ENCODE measurements around the gene TBC1D4.

Gene TBC1D4

DNA sequence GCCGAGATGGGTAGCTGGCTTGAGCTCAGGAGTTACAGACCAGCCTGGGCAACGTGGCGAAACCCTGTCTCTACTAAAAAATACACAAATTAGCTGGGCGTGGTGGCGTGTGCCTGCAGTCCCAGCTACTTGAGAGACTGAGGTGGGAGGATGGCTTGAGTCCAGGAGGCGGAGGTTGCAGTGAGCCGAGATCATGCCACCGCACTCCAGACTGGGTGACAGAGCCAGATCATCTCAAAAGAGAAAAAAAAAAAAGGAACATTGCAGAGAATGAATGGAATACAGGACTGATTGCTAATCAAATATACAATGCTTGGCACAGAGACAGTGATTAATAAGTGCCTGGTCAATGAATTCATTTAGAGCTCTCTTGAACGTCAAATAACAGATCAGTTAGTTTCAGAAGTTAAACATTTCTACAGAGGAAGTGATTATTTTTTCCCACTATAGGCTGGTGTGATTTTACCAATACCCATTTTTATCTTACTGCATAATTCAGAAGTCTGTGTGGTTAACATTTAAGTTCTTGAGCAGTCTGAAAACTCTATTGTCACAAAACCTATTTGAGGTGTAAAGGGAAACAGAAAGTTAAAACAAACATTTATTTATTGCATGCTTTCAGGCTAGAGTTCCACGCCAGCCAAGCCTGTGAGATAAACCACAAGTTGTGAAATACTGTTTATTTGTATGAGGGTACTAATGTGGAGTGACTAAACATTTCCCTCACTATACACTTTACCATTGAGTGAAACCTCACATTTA lies 7.7 kb upstream of the TBC1D4 start:
- DNase-seq (ENCODE audit: low read depth, low spot score) = no peak
- no peak overlapping the region for H3K4me3 ChIP-seq (ENCODE audit: low read length)

DNA sequence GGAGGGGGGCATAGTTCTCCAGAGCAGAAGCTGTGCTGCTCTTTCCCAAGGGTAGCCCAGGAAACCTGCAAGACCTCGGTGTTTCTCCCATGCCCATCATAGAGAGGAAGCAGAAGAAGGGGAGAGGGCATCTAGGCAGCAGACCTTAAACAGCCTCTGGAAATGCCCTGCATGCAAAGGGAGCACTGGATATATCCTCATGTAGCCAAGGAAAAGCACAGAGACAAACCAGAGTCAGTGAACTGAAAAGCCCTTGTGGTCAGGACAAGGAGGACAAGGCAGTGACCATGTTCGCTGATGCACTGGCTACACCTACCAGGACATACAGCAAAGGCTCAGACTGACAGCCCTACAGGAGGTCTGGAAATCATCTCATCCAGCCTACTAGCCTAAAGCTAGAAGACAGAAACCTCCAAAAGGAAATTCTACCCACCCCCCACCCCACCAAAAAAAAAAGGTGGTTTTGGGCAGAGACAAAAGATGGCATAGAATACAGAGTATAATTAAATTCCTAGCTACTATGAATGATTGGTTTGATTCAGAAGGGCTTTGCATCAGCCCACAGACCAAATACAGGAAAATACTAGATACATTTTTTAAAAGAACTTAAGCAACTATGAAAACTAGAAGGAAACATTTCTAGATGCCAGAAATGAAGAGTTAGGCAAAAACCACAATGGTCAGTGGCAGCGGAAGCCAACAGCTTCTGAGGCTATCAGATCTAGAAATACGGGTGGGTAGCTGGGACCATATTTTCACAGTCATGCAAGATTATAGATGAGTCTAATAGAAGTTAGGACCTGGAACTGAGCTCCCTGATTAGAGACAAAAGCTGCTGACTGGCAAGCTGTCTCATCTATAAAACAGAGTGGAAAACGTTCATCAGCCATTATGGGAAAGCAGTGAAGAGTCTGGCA lies 4.4 kb upstream of the TBC1D4 start:
- no peak for DNase-seq (ENCODE audit: low read depth, low spot score)
- H3K4me3 ChIP-seq (ENCODE audit: low read length) = no peak overlapping the region

DNA sequence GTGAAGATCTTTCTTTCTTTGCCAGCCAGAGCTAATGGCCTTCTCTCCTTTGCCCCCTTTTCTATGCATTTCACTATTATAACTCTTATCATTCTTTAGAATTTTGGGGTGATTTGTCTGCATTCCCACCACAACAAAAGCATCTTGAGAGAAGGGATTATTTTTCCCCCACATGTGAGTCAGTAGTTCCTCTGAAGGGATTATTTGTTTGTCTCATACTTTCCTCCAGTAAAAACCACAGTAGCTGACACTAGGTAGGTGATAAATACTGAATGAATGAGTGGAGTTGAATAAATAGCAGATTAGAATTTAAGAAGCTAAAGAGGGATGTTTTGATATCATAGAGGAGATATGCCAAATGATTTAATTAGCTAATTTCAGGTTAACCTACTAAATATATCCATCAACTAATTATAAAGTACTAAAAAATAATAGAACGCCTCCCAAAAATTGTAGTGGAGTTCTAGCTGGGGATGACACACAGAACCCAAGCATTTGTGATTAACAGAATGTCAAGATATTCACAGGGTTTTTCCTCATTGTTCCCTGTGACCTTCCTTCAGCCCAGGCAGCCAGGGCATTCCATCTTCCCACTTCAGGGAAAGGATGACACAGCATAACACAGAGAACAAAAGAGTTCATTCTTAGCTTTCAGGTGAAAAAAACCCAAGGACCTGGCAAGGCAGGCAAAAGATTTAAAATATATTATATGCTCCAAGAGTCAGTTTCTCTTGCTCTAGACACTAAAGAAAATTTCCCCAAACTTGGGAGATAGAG lies 3.5 kb upstream of the TBC1D4 start:
- no peak for DNase-seq (ENCODE audit: low read depth, low spot score)
- no peak overlapping the region for H3K4me3 ChIP-seq (ENCODE audit: low read length)

DNA sequence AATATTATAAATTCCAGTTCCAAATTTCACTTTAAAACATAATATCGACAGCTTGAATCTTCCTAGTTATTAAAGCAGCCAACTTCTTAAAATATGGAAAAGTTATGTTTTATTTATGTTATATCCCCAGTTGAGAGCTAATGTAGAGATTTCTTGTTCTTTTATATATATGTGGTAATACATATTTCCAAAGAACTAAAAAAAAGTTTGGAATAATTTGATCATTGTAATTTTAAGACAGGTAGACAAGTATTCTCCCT lies 781 bp upstream of the TBC1D4 start:
- H3K4me3 ChIP-seq (ENCODE audit: low read length) = peak overlapping the region; percentile 66
- no peak for DNase-seq (ENCODE audit: low read depth, low spot score)

DNA sequence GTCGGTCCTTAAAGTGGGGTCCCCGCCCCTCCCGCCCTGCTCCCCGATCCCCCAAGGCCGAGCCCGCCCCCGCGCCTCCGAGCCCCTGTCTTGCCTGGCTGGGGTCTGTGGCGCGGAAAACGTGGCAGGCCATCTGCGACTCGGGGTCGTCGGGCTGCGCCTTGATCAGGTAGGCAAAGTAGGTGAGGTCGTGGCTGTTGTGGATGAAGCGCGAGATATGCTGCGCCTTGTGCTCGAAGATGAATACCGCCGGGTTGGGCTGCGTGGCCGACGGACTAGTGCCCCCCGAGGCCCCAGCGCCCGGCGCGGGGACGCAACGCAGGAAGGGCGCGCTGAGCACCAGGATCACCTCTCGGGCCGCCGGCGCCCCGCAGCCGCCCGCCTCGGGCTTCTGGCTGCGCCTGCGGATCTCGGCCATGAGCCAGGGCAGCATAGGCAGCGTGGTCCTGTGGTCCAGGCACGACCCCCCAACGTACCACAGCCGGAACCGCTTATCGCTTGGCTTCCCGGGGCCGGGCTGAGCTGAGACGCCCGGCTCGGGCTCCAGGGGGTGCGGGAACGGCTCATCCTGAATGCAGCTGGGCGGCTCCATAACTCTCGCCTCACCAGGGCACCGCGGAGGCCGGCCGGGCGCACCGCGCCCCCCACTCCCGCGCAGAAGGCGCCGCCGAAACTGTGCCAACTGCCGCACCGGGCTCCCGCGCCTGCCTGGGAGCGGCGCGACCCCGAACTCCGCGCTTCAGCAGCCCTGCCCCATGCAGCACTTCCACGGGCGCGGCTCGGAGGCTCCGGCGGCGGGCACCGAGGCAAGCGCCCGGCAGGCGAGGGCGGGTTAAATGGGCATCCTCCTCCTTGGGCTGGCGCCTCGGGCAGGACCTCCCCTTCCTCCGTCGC lies 546 bp downstream of the TBC1D4 start:
- peak overlapping the region; percentile 66 for H3K4me3 ChIP-seq (ENCODE audit: low read length)
- no peak for DNase-seq (ENCODE audit: low read depth, low spot score)

DNA sequence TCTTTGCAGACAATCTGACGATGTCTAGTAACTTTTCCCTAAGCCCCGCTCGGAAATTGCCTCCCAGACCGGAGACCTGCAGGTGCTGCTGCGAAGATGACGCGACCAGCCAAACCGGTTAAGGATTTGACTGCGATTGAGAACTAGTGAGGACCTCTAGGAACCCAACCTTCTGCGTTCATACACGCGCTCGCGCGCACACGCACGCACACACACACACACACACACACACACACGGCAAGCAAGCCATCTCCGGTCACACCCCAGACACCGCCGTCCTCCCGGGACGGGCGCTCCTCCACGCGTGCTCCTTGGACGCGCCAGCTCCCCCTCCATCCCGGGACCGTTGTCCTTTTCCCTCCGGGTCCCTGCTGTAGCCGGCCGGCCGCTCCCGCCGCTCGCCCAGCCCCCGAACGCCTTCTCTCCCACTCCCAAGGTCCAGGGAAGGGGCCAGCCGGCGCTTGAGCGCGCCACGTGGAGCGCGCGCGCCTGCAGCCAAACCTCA lies 1.2 kb downstream of the TBC1D4 start:
- DNase-seq (ENCODE audit: low read depth, low spot score) = peak; percentile 45
- peak overlapping the region; percentile 66 for H3K4me3 ChIP-seq (ENCODE audit: low read length)

DNA sequence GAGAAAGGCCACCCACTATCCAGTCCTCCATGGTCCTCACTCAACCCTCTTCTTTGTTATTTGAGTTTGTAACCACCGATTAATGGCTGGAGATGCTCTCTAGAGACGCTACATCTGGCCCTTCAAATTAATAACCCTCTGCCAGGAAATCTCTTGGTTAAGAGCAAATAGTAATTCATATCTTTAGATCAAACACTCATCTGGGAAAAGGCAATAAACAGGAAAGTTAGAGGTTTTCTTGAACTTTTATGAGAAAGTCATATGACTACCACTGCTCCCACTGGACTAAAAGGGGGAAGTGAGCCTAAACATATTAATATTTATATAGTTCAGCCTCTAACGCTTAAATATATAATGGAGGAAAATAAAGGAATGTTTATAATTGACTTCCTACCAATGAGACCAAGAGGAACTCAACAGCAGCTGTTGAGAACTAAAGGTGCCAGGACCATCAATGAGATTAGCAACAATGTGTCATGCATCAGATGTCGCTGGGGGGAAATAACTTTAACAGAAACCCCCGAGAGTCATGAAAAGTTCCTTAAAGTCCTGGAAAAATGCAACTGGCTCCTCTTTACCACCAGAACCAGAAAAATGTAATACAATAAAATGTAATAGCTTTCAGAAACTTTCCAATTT lies 2.7 kb downstream of the TBC1D4 start:
- DNase-seq (ENCODE audit: low read depth, low spot score) = no peak
- no peak overlapping the region for H3K4me3 ChIP-seq (ENCODE audit: low read length)

DNA sequence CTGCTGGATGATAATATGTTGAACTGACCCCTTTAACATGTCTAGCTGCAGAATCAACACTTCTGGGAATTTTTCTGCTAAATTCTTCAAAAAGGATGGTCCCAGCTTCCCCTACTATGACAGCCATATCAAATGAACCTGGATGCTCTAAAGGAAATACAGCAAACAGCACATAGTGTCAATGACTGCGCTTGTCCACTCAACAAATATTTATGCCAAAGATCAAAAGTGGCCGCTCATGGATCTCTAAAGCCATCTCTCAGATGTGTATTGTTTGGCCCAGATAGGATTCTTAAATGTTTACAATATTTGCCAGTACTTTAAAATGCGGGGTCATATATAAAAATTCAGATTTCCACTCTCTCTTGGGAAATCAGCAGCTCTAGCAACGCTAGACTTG lies 3.3 kb downstream of the TBC1D4 start:
- no peak overlapping the region for H3K4me3 ChIP-seq (ENCODE audit: low read length)
- DNase-seq (ENCODE audit: low read depth, low spot score) = no peak

DNA sequence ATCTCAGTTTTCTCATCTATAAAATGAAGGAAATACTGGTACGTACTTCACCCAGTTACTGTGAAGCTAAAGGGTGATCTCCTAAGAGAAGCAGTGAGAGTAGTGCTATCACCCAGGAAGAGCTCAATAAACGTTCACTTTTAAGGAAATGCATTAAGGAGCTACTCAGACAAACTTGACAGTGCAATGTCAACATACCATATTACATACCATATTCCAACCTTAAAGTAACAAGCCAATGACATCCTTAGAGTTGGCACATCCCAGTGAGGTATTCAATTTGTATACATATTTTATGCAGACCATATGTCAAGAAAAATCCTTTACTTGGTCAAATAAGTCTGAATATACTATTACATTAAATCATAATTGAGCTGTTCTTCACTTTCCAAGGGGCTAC lies 7.0 kb downstream of the TBC1D4 start:
- H3K4me3 ChIP-seq (ENCODE audit: low read length) = no peak overlapping the region
- no peak for DNase-seq (ENCODE audit: low read depth, low spot score)

DNA sequence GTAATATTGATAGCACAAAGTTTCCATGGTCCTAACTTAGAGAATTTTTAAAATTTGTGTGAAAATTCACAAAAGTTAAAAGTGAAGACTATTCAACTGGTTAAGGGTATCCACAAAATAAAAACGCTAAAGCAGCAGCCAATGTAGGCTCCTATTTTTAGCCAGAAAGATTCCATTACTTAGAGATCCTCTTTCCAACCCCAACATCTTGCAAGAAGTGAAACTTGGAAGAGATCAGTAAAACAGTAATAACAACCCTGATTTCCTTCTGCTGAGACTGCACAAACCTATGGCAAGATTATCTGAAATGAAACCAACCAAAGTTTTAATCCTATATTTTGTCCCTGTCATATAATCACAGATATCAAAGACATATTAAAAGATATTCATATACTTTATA lies 8.5 kb downstream of the TBC1D4 start:
- no peak for DNase-seq (ENCODE audit: low read depth, low spot score)
- H3K4me3 ChIP-seq (ENCODE audit: low read length) = no peak overlapping the region

DNA sequence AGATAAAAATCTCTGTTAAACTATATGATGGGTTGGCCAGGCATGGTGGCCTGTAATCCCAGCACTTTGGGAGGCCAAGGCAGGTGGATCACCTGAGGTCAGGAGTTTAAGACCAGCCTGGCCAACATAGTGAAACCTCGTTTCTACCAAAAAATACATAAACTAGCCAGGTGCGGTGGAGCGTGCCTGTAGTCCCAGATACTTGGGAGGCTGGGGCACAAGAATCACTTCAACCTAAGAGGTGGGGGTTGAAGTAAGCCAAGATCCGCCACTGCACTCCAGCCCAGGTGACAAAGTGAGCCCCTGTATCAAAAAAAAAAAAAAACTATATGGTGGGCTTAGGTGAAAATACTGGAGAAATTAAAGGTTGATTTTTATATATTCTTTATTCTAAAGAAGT lies 11.3 kb downstream of the TBC1D4 start:
- H3K4me3 ChIP-seq (ENCODE audit: low read length) = no peak overlapping the region
- no peak for DNase-seq (ENCODE audit: low read depth, low spot score)

DNA sequence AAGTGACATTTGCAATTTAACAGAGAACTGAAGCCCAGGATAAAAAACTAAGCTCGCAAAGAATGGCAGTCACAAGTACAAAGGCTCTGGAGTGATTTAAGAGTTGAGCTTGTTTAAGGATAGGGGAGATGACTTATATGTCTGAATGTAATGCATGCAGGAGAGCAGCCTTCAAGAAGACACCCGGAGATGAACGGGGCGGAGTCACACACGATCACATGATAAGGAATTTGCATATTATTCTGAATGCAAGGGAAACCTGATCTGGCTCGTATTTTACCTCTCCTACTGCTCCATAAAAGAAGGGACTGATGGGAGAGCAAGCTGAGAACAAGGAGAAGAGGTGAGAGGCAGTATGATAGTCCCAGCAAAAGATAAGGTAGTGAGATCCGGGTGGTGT lies 12.9 kb downstream of the TBC1D4 start:
- H3K4me3 ChIP-seq (ENCODE audit: low read length) = no peak overlapping the region
- no peak for DNase-seq (ENCODE audit: low read depth, low spot score)

DNA sequence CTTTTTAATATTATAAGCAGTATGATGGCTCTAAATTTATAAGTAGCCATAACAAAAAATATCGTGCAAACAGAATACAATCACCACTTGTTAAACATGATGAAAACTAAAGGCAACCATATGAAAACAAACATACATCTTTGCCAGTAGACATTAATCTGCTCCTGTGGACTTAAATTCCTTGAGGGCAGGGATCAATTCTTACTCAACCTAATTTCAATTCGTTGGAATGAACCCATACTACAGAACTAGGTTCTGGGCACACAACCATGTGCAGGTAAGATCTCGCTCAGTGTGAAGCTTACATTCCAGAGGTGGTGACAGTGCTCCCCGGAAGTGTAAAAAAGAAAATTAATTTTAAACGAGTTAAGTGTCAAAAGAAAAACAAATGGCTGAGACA lies 13.4 kb downstream of the TBC1D4 start:
- no peak overlapping the region for H3K4me3 ChIP-seq (ENCODE audit: low read length)

DNA sequence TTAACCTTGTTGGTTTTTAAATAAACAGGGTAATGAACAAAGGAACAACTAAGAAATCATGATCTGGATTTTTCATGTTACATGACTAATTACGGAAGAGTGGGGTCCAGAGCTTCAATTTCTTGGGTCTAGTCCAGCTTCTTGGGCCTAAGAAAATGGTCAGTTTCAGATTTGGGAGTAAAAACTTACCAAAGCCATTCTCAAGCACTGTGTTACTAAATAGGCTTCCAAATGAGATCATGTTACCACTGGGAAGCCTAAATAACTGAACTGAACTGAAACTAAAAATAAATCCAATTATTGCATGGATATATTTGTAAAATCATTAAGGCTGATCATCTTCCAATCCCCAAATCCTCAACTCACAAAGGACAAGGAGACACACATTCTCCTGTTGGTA lies 13.9 kb downstream of the TBC1D4 start:
- H3K4me3 ChIP-seq (ENCODE audit: low read length) = no peak overlapping the region
- no peak for DNase-seq (ENCODE audit: low read depth, low spot score)

More for the DNA sequence above, 13.4 kb downstream of the TBC1D4 start:
- DNase-seq (ENCODE audit: low read depth, low spot score) = no peak

DNA sequence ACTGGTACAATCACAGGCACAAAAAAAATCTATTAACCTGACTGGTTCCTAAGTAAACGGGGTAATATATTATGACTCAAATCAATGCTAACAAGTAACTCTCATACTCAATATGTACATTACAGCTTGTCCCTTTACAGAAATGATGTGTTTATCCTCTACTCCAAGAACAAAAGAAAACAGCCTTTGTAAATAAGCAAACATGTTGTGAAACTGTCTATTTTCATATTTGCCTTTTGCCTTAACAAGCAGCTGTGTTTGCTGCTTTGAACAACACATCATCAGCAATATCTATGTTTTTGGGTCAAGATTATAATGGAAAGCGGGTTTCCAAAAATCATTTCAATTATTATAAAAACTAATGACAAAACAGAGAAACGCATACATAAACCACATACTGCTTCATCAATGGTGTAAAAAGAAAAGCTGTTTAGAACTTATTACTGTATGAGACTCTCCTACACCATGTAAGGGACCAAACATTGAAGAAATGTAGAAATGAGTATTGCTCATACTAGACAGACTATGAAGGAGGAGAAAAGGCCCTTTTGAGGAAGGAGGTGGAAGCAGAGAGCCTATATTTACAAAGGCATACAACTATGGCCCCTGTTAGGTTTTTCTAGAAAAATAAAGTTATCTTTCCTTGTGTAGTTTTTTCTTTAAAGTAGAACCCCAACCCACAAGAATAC lies 14.8 kb downstream of the TBC1D4 start:
- H3K4me3 ChIP-seq (ENCODE audit: low read length) = no peak overlapping the region

DNA sequence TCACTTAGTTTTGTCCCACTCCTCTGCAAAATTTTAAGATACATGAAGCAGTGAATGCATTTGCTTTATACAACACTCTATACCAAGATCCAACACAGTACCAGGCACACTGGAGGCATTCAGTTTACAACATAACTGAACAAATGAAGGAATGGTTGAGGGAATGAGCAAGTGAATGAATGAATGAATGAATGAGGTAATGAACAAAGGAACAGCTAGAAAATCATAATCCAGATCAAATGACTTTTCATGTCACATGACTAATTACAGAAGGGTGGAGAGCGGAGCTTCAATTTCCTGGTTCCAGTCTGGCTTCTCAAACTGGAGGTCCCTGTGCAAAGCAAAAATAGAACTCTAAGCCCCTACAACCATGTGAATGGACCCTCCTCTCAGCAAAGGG lies 16.7 kb downstream of the TBC1D4 start:
- DNase-seq (ENCODE audit: low read depth, low spot score) = no peak
- no peak overlapping the region for H3K4me3 ChIP-seq (ENCODE audit: low read length)

More for the DNA sequence above, 14.8 kb downstream of the TBC1D4 start:
- DNase-seq (ENCODE audit: low read depth, low spot score) = no peak

DNA sequence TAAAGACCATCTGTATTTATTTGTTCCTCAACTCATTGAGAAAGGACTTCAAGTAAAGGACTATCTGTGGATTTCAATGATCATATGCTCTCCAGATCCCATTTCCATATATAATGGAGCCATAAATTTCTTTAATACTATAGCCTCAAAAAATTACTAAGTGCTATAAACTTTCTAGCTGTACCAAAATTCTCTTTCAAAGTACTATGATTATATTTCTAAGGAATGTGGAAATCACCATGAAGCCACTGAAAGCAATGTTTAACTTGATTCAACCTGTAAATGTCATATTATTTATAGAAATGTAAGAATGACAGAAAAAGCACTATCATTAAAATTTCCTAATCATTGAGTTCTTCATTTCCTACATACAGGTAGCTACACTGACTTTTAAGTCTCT lies 20.7 kb downstream of the TBC1D4 start:
- H3K4me3 ChIP-seq (ENCODE audit: low read length) = no peak overlapping the region
- DNase-seq (ENCODE audit: low read depth, low spot score) = no peak

DNA sequence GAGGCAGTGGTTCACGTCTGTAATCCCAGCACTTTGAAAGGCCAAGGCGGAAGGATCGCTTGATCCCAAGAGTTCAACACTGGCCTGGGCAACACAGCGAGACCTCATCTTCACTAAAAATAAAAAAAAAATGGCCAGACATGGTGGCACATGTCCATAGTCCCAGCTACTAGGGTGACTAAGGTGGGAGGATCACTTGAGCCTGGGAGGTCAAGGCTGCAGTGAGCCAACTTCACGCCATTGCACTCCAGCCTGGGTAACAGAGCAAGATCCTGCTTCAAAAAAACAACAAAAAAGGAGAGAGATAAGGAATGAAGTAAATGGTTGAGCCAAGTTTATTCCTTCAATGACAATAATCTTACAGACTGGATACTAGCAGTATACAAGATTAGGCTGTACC lies 21.3 kb downstream of the TBC1D4 start:
- DNase-seq (ENCODE audit: low read depth, low spot score) = no peak
- H3K4me3 ChIP-seq (ENCODE audit: low read length) = no peak overlapping the region
